Measurements from ENCODE around the gene SSTR4.

GRCh38 chr20:23082846-23083552 lies 47.9 kb downstream of the SSTR4 start:
- TF ChIP-seq POLR2A (IDR thresholded peaks at IDR 0.05; ENCODE audit: low read depth, low read length) (no peak), POLR2AphosphoS5 (IDR thresholded peaks at IDR 0.05; ENCODE audit: low read depth, low read length) (no peak), TAF1 (IDR thresholded peaks at IDR 0.05; ENCODE audit: low read depth, low read length) (no peak), PAX5 (IDR thresholded peaks at IDR 0.05; ENCODE audit: insufficient read depth, low read length, severe bottlenecking) (no peak), POU2F2 (IDR thresholded peaks at IDR 0.05; ENCODE audit: low read depth, low read length) (no peak), SPI1 (IDR thresholded peaks at IDR 0.05; ENCODE audit: low read depth, low read length) (no peak)
